Measurements from ENCODE around the gene EFCAB12. TPM values are rescaled to one million over a fixed set of nuclear protein-coding genes. Genes with fewer than 3 reads are reported as not detected.

EFCAB12 gene
- total and polyA plus RNA-seq, 4 donors: 0.50 to 7.9 (median 5.8) TPM

DNA sequence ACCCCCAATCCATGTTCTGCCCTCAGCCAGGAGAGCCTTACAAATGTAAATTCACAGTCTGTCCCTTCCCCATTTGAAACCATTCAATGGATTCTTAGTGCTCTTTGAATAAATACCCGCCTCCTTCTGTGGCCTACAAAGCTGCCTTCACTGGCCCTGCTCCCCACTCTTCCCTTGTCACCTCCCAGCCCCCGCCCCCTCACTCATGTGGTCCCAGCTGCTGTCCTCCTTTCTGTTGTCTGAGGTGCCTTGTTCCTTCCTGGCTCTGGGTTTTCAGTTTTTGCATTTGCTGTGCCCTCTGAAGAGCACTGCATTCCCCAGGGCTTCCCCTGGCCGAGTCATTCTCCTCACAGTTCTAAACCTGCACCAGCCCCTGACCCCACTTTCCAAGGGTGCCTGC is 3.2 kb downstream of the EFCAB12 start:
- Histone ChIP-seq H3K4me1 (ENCODE audit: control insufficient read depth, insufficient read depth, low read length) (peaks cover 10% of the 10 kb centered on the region), H3K27ac (ENCODE audit: low read depth, low read length) (no peak overlapping the region), H3K9me3 (ENCODE audit: control insufficient read depth, insufficient read depth, low read length) (no peaks in the 10 kb centered on the region), H3K27me3 (ENCODE audit: control insufficient read depth, insufficient read depth, low read length) (no peaks in the 10 kb centered on the region), H3K4me3 (ENCODE audit: low read depth, low read length) (no peak overlapping the region), H3K36me3 (ENCODE audit: control insufficient read depth, insufficient read depth, low read length) (peaks cover 3% of the 10 kb centered on the region)
- DNase-seq (ENCODE audit: low read depth in 4 of 6, low spot score in 6 of 6): no peak
- 27% methylated on average over 3 of the region's 3 CpGs for WGBS (ENCODE audit: insufficient coverage)

GRCh38 chr3:129424185-129424841 is 4.1 kb downstream of the EFCAB12 start:
- H3K4me3 ChIP-seq (ENCODE audit: low read depth, low read length): no peak overlapping the region
- 75% methylated on average over 1 of the region's 4 CpGs for WGBS (ENCODE audit: insufficient coverage)

GRCh38 chr3:129422897-129423296 is 5.5 kb downstream of the EFCAB12 start:
- no peaks in the 10 kb centered on the region for H3K27me3 ChIP-seq (ENCODE audit: control insufficient read depth, insufficient read depth, low read length)

More at GRCh38 chr3:129424185-129424841, 4.1 kb downstream of the EFCAB12 start:
- DNase-seq (ENCODE audit: low read depth in 4 of 6, low spot score in 6 of 6): no peak
- H3K9me3 ChIP-seq (ENCODE audit: control insufficient read depth, insufficient read depth, low read length): no peaks in the 10 kb centered on the region
- no peaks in the 10 kb centered on the region for H3K27me3 ChIP-seq (ENCODE audit: control insufficient read depth, insufficient read depth, low read length)
- no peaks in the 10 kb centered on the region for H3K36me3 ChIP-seq (ENCODE audit: control insufficient read depth, insufficient read depth, low read length)
- H3K4me1 ChIP-seq (ENCODE audit: control insufficient read depth, insufficient read depth, low read length): peaks cover 10% of the 10 kb centered on the region
- no peak overlapping the region for H3K27ac ChIP-seq (ENCODE audit: low read depth, low read length)

GRCh38 chr3:129421988-129422745 is 6.3 kb downstream of the EFCAB12 start:
- H3K4me1 ChIP-seq (ENCODE audit: control insufficient read depth, insufficient read depth, low read length): peaks cover 4% of the 10 kb centered on the region
- H3K4me3 ChIP-seq (ENCODE audit: low read depth, low read length): no peak overlapping the region
- no peak overlapping the region for H3K27ac ChIP-seq (ENCODE audit: low read depth, low read length)
- no peak for DNase-seq (ENCODE audit: low read depth in 4 of 6, low spot score in 6 of 6)
- no peaks in the 10 kb centered on the region for H3K9me3 ChIP-seq (ENCODE audit: control insufficient read depth, insufficient read depth, low read length)
- no peaks in the 10 kb centered on the region for H3K27me3 ChIP-seq (ENCODE audit: control insufficient read depth, insufficient read depth, low read length)
- peaks cover 3% of the 10 kb centered on the region for H3K36me3 ChIP-seq (ENCODE audit: control insufficient read depth, insufficient read depth, low read length)
- WGBS (ENCODE audit: insufficient coverage): 69% methylated on average over 3 of the region's 6 CpGs

More at GRCh38 chr3:129422897-129423296, 5.5 kb downstream of the EFCAB12 start:
- Histone ChIP-seq H3K4me1 (ENCODE audit: control insufficient read depth, insufficient read depth, low read length) (peaks cover 5% of the 10 kb centered on the region), H3K4me3 (ENCODE audit: low read depth, low read length) (no peak overlapping the region), H3K36me3 (ENCODE audit: control insufficient read depth, insufficient read depth, low read length) (peaks cover 3% of the 10 kb centered on the region), H3K9me3 (ENCODE audit: control insufficient read depth, insufficient read depth, low read length) (no peaks in the 10 kb centered on the region), H3K27ac (ENCODE audit: low read depth, low read length) (no peak overlapping the region)
- WGBS (ENCODE audit: insufficient coverage): no CpG with 5 or more reads among the region's 1 CpG
- DNase-seq (ENCODE audit: low read depth in 4 of 6, low spot score in 6 of 6): no peak

DNA sequence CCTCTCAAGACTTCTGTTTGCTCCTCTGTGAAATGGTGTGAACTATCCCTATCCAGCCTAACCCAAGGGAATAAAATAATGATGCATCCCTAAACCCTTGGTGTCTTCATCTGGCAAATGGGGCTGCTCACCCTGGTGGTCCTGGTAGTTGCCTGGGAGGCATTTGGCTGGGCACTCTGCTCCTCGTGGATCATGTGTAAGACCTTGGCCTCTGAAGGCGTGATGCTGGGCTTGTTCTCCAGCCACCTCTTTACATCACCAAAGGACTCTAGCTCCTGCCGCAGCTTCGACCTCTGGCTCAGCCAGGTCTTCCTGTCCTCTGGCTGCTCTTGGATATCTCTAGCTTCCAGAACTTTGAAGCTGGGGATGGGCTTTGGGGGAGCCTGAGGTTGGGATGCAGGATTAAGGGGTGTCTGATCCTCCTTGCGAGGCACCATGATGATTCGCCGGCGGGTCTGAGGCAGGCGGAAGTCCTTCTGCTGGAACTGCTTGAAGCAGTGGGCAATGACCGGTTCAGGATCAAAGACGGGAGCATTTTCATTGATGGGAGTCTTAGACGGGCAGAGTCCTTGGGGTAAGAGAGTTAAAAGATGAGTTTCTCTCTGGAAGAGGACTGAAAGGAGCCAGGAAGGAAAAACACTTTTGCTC is 7.1 kb downstream of the EFCAB12 start:
- DNase-seq (ENCODE audit: low read depth in 4 of 6, low spot score in 6 of 6): no peak
- WGBS (ENCODE audit: insufficient coverage): 93% methylated on average over 10 of the region's 12 CpGs
- Histone ChIP-seq H3K9me3 (ENCODE audit: control insufficient read depth, insufficient read depth, low read length) (no peaks in the 10 kb centered on the region), H3K4me1 (ENCODE audit: control insufficient read depth, insufficient read depth, low read length) (peaks cover 4% of the 10 kb centered on the region), H3K27me3 (ENCODE audit: control insufficient read depth, insufficient read depth, low read length) (no peaks in the 10 kb centered on the region), H3K36me3 (ENCODE audit: control insufficient read depth, insufficient read depth, low read length) (peaks cover 3% of the 10 kb centered on the region), H3K27ac (ENCODE audit: low read depth, low read length) (no peak overlapping the region), H3K4me3 (ENCODE audit: low read depth, low read length) (no peak overlapping the region)

- WGBS (ENCODE audit: insufficient coverage): 87% methylated on average over 3 of the region's 4 CpGs
- no peaks in the 10 kb centered on the region for H3K9me3 ChIP-seq (ENCODE audit: control insufficient read depth, insufficient read depth, low read length)
- H3K27ac ChIP-seq (ENCODE audit: low read depth, low read length): no peak overlapping the region
- H3K4me1 ChIP-seq (ENCODE audit: control insufficient read depth, insufficient read depth, low read length): no peaks in the 10 kb centered on the region
- peaks cover 3% of the 10 kb centered on the region for H3K36me3 ChIP-seq (ENCODE audit: control insufficient read depth, insufficient read depth, low read length)
- H3K4me3 ChIP-seq (ENCODE audit: low read depth, low read length): no peak overlapping the region
- no peak for DNase-seq (ENCODE audit: low read depth in 4 of 6, low spot score in 6 of 6)
- H3K27me3 ChIP-seq (ENCODE audit: control insufficient read depth, insufficient read depth, low read length): no peaks in the 10 kb centered on the region
These were observed 9.0 kb downstream of the EFCAB12 start for GRCh38 chr3:129419476-129419875.

GRCh38 chr3:129418041-129418973 is 10.1 kb downstream of the EFCAB12 start:
- no peak for DNase-seq (ENCODE audit: low read depth in 4 of 6, low spot score in 6 of 6)
- peaks cover 3% of the 10 kb centered on the region for H3K4me1 ChIP-seq (ENCODE audit: control insufficient read depth, insufficient read depth, low read length)
- H3K27me3 ChIP-seq (ENCODE audit: control insufficient read depth, insufficient read depth, low read length): no peaks in the 10 kb centered on the region
- no peak overlapping the region for H3K4me3 ChIP-seq (ENCODE audit: low read depth, low read length)
- no peaks in the 10 kb centered on the region for H3K9me3 ChIP-seq (ENCODE audit: control insufficient read depth, insufficient read depth, low read length)
- no peak overlapping the region for H3K27ac ChIP-seq (ENCODE audit: low read depth, low read length)
- H3K36me3 ChIP-seq (ENCODE audit: control insufficient read depth, insufficient read depth, low read length): peaks cover 3% of the 10 kb centered on the region
- WGBS (ENCODE audit: insufficient coverage): 84% methylated on average over 13 of the region's 14 CpGs

GRCh38 chr3:129417326-129417725 is 11.1 kb downstream of the EFCAB12 start:
- Histone ChIP-seq H3K4me1 (ENCODE audit: control insufficient read depth, insufficient read depth, low read length) (peaks cover 10% of the 10 kb centered on the region), H3K27ac (ENCODE audit: low read depth, low read length) (no peak overlapping the region), H3K36me3 (ENCODE audit: control insufficient read depth, insufficient read depth, low read length) (peaks cover 3% of the 10 kb centered on the region), H3K9me3 (ENCODE audit: control insufficient read depth, insufficient read depth, low read length) (no peaks in the 10 kb centered on the region), H3K4me3 (ENCODE audit: low read depth, low read length) (no peak overlapping the region), H3K27me3 (ENCODE audit: control insufficient read depth, insufficient read depth, low read length) (no peaks in the 10 kb centered on the region)
- WGBS (ENCODE audit: insufficient coverage): 60% methylated on average over 1 of the region's 1 CpG
- DNase-seq (ENCODE audit: low read depth in 4 of 6, low spot score in 6 of 6): peak in 2 of 6 donors; percentile 12 to 17

- H3K27me3 ChIP-seq (ENCODE audit: control insufficient read depth, insufficient read depth, low read length): no peaks in the 10 kb centered on the region
- H3K4me1 ChIP-seq (ENCODE audit: control insufficient read depth, insufficient read depth, low read length): peaks cover 11% of the 10 kb centered on the region
- no peak overlapping the region for H3K27ac ChIP-seq (ENCODE audit: low read depth, low read length)
- WGBS (ENCODE audit: insufficient coverage): no CpG with 5 or more reads among the region's 4 CpGs
- DNase-seq (ENCODE audit: low read depth in 4 of 6, low spot score in 6 of 6): no peak
- no peaks in the 10 kb centered on the region for H3K9me3 ChIP-seq (ENCODE audit: control insufficient read depth, insufficient read depth, low read length)
- no peak overlapping the region for H3K4me3 ChIP-seq (ENCODE audit: low read depth, low read length)
- peaks cover 3% of the 10 kb centered on the region for H3K36me3 ChIP-seq (ENCODE audit: control insufficient read depth, insufficient read depth, low read length)
These were observed 12.0 kb downstream of the EFCAB12 start for GRCh38 chr3:129416415-129416814.
